SU-DHL-6 (cell line): ENCODE results near the gene ARMC10.

Experiments used
- CTCF ChIP-seq: fragments of 200-600 bp; sonication (generic); IDR thresholded peaks from one replicate; pipeline ENCODE4 v1.5.1; 2017; ENCODE audit warnings: antibody characterized with exemption, mild to moderate bottlenecking, low read length, moderate library complexity; ENCODE audit not compliant: insufficient read depth, poor library complexity, severe bottlenecking
- EZH2phosphoT487 ChIP-seq: fragments of 200-600 bp; sonication (generic), shearing (Covaris generic); conservative IDR thresholded peaks from 2 replicates; pipeline ENCODE4 v1.6.1; 2018; ENCODE audit warnings: mild to moderate bottlenecking, antibody characterized with exemption, low read length, moderate library complexity, mixed read lengths

GRCh38 chr7:103113164-103113563 lies 38.2 kb downstream of the ARMC10 start:
- TF ChIP-seq CTCF, result no peak
- TF ChIP-seq EZH2phosphoT487, result no peak
